HG03066 (cell line): Measurements from ENCODE around the gene MRPS11.
"Not testable (repeated sequence)": the region's sequence is repeated elsewhere in the genome, so short reads cannot be mapped to it uniquely, and the experiment has no call there.

Experiments used
- ATAC-seq: cut with Tn5 transposase; IDR thresholded peaks from one replicate; pipeline ENCODE4 v1.9.1; 2021; ENCODE audit warnings: low read depth; ENCODE audit not compliant: unreplicated experiment

Gene MRPS11

DNA sequence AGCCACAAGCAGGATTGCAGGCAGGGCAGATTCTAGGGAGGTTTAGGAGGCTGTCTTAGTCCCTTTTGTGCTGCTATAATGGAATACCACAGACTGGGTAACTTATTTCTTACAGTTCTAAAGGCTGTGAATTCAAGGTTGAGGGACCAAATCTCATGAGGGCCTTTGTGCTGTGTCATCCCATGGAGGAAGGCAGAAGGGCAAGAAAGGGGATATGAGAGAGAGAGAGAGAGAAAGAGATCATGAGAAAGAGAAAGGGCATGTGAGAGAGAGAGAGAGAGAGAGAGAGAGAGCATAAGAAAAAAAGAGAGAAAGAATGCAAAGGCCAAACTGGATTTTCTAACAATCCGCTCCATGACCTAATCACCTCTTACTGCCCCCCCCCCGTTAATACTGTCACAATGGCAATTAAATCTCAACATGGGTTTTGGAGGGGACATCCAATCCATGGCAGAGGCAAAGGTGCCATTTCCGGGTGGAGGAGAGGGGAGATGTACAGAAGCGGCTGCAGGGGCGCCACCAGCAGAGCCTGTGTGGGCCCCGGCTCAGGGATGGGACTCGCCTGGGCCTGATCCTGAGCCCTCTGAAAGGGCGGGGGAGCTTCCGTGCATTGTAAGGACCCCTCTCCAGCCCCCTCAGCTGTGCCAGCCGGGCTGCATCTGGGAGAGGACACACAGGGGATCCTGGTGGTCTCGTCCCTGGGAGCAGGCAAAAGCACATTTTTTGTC lies 20.5 kb downstream of the MRPS11 start:
- ATAC-seq: no peak

DNA sequence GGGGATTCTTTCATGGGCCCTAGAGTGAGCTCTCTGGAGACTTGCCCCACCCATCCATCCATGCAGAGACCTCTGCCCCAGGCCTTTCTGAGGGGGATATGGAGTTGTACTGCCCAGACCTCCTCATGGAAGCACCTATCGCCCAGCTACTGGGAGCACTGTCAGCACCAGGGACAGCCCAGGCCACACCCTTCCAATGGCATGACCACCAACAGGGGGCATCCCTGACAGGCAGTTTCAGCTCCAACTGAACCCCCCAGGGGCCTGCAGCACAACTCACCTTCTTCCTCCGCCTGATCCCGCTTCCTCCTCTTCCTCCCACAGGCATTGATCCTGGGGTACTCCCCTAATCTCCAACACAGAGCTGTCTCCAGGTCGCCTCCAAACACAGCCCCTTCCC lies 21.8 kb downstream of the MRPS11 start:
- no peak for ATAC-seq

DNA sequence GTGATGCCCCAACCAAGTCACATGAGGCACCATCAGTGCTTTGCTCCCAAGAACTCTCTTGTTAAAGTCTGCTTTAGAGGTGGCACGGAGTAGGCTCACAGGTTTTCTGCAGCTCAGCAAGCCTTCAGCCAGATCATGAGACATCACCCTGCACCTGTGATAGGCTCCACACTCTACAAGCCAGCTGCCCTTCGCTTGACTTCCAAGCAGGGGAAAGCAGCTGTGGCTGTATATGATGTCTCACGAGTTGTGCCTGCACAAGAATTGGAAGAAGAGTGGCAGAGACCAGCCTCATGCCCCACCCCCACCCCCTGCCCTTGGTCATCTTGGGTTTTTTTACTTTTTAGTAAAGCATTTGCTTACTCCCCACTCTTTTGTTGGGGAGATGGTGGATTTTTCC lies 22.5 kb downstream of the MRPS11 start:
- ATAC-seq: no peak

DNA sequence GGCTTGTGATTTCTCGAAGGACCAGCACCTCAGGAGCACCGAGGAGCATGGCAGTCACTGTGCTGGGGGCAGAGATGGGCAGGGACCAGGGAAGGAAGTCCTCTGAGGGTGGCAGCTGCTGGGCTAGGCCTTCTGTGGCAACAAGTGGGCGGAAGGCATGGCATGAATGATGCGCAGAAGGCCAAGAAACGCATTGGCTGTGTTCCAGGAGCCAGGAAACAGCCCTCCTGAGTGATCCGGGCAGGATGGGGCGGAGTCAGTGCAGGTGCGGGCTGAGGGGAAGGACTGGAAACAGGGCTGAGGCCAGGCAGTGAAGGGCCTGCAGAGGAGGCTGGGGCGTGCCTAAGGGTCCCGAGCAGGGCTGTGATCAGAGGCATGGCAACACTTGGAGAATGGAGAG lies 23.6 kb downstream of the MRPS11 start:
- no peak for ATAC-seq

DNA sequence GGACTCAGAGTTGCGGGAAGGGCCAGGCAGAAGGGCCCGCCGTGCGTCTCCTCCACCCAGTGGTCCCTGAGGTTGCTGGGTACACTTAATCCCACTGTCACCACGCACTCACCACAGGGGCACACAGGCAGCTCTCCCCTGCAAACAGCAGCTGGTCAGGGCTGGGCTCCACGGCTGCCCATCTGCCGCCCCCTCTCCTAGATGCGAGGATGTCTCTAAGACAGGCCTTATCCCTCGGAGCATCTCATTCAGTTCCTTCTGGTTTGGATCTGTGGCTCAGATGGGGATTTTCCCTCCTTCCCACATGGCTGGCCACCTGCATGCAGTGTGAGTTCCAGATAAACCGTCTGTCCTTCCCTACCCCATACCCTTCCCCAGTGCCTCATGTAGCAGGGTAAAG lies 26.3 kb downstream of the MRPS11 start:
- ATAC-seq: no peak

DNA sequence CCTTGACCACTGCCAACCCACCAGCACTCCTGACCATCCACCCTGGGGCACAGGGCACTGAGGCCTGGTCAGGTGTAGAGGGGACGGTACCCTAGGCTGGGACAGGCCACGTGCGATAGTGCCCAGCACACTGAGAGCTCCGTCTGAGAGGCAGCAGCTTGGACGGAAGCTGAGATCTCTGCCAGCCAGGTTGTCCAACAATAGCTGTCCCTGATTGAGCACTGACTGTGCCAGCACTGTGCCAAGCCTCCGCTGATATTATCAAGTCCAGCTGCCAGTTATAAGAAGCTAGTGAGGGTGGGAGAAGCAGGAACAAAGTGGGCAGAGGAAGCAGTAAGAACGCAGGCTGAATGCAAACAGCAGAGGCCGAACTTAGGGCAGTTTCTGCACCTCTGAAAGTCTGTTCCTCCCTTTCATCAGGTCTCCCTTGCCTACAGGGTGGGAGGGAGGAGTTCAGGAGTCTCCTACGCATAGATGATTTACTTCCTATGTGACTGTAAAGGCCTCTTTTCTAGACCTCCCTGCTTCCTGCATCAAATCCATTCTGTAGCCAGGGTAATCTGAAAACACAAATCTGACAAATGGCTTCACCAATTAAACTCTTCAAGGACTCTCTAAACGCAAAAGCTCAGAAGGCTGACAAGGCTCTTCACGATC lies 29.7 kb downstream of the MRPS11 start:
- ATAC-seq: no peak

DNA sequence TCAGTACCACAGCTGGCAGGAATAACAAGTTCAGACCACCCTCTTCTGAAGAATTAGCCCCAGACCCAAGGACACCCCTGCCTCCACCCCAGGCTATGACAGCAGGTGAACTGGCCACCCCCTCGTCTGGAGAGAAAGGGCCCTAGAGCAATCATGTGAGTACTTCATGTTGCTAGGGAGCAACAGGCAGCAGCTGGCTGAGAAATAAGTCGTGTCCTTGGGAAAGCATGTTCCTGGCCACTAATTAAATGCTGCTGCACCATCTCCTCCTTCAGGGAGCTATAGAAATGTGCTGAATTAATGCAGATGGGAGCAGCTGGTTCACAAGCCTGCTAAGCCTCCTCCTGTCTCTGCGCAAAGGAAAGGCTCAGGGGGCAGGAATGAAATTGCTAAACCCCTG lies 31.5 kb downstream of the MRPS11 start:
- ATAC-seq: no peak

DNA sequence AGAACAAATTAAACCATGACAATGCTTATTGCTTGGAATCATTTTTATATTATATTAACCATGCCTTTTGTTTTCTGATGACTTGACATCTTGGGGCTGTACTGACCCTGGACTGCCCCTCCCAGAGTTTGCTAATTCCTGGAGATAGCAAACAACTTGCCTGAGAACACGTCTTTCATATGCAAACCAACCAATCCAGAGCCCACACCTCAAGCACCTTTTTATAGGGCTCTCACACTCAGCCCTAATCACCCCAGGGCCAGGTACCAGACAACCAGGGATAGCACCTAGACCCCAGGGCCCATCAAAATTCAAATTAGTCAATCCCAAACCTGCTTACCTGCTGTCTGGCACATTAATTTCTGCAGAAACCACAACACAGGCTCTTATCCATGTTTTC lies 36.9 kb downstream of the MRPS11 start:
- ATAC-seq: no peak

DNA sequence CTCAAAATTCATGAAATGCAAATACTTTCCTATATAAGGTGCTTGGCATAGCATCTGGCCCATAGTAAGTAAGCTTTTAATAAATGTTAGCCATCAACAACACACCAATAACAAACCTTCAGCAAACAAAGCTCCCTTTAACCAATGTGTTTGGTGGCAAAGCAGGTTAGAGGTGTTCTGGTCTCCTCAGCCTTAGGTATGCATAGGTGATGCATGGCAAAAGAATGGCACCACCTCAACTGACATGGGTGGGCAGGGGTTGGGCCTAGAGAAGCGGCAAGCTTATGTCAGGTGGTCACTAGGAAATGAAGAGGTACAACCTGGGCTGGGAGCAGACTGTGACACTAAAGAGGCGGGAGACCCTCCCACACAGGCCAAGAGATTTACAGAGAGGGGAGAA lies 38.2 kb downstream of the MRPS11 start:
- no peak for ATAC-seq

DNA sequence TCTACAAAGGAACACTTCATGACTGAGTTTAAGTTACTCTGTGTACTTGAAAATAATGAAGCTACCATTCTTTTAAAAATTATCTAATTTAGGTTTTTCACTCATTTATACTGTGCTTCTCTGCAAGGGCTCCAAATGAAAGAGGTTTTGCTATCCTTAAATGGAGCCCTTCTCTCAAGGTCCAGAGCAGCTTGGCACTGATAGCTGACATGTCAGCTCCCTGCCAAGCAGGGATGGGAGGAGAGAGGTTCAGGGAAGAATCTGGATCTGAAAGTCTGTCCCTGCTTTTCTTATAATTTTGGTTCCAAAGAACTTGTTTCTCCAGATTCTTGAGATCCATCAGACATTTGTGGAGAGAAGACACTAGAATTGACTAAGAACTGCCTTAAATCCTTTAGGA lies 39.1 kb downstream of the MRPS11 start:
- no peak for ATAC-seq

DNA sequence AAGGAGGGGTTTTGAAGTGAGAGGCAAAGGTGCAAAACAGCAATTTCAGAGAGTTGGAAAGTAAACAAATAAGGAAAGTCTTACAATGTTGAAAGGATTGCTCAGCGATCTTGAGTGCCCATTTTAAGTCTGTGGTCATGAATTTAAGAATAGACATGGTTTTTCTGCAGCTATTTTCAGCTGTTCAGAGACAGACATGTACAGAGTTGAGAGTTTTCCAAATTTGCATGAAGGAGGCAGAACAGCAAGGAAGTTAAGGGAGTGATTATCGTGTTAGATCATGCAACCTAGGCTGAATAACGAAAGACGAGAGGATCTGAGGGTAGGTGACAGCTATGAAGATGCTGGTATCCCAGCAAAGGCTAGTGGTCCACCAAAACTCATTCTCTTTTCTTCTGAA lies 41.8 kb downstream of the MRPS11 start:
- no peak for ATAC-seq

DNA sequence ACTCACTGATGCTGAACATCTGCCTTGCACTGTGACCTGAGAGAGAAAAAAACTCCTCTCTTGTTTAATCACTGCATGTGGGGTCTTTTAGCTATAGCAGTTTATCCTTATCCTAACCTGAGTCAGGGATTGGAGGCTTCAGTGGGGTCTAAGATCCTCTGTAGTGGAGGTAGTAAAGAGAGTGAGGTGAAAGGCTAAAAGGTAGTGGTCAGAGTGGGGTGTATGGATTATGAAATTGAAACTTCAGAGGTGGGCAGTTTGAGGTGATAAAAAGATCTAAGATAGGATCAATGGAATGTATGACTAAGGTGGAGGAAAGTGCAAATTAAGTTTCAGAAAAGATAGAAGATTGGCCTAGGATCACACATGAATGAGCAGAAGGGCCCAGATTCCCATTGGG lies 42.5 kb downstream of the MRPS11 start:
- no peak for ATAC-seq

DNA sequence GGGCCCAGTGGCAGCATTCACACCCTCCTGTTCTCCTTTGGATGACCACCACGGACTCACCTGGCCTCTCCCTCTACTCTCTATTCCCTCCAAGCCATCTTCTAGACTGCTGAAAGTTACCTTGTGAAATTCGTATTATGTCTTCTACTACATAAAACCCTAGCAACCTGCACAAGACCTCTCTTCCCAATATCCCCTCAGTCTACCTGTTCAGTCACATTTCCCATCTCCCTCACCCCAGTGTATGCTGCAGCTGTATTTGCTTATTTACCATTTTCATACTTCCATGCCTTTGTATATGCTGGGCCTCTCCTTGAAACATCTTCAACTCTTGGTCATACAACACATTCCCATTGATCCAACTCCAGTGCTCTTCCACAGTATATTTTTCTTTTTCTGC lies 43.7 kb downstream of the MRPS11 start:
- no peak for ATAC-seq

DNA sequence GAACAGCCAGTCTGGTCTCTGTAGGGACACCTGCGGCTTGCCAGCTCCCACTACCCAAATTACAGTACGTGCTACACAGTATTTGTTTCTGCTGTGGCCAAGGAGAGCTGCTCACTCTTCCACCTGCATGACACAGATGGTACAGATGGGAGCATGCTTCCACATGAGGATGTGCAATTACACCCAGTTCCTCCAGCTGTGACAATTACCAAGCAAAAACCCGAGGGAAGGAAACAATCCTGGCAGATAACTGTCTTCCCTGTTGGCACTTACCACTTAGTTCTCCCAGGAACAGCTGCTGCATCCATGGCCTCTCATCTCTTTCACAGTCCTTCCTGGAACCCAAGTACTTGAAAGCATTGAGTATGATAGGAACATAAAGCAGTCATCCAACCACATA lies 44.6 kb downstream of the MRPS11 start:
- no peak for ATAC-seq

DNA sequence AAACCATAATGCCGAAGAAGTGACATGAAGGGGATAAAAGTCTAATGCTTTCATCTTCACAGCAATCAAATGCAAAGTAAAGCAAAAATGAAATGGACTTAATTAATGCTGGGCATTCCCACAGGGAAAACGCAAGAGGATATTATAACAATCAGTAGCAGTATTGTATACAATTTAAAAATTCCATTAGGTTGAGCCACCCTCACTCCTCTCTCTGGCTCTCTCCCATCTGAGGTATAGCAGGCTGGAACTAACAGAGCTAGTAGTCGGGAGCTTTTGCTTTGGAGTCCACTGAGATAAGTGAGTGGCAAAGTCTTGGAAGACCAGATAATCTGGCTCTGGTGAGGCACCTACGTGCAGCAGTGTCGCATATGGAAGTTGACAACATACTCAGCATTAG lies 45.1 kb downstream of the MRPS11 start:
- ATAC-seq: no peak

DNA sequence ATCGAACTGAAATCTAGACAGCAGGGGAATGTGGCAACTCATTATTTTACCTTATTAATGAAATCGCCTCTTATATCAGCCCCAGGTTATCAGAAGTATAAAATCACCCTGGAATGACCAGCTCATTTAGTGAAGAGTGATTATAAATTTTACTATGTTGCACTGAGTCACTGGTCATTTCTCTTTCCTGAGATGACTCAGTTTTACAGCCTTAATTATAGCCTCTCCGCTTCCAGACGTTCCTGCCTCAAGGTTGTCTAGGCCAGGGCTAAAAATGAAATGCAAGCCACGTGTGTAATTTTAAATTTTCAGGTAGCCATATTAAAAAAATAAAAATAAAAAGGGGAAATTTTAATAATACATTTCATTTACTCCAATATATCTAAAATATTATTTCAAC lies 45.7 kb downstream of the MRPS11 start:
- ATAC-seq: no peak

DNA sequence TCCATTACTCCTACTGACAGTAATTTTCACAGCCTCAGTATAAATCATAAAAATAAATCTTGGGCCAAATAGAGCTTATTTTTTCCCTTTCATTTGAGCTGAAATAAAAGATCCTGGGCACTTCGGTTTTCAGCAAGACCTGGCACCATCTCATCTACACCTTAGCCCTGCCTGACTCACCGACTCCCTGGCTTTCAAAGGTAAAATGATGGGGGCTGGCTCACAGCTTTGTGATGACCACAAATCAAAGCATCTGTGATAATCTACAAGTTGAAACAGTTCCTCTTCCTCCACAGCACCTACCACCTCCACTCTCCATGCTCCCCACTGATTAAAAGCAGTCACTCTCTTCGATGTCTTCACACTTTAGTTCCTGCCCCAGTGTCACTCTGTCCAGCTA lies 51.4 kb downstream of the MRPS11 start:
- ATAC-seq: no peak

DNA sequence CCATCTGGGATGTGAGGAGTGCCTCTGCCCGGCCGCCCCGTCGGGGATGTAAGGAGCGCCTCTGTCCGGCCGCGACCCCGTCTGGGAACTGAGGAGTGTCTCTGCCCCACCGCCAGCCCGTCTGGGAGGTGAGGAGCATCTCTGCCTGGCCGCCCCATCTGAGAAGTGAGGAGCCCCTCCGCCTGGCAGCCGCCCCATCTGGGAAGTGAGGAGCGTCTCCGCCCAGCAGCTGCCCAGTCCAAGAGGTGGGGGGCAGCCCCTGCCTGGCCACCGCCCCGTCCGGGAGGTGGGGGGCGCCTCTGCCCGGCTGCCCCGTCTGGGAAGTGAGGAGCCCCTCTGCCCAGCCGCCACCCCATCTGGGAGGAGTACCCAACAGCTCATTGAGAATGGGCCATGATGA lies 56.6 kb downstream of the MRPS11 start:
- ATAC-seq: not testable (repeated sequence)

DNA sequence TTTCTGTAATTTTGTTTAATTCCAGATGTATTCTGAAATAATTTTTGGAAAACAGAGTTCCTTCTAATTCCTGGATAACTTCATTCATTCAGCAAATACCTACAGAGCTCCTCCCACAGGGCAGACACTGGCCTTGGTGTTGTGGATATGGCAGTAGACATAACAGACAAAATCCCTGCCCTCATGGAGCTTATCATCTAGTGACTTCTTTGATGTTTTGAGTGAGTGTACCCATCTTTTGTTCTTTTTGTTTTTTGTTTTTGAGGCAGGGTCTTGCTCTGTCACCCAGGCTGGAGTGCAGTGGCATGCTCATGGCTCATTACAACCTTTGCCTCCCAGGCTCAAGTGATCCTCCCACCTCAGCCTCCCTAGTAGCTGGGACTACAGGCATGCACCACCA lies 57.9 kb downstream of the MRPS11 start:
- ATAC-seq: no peak

DNA sequence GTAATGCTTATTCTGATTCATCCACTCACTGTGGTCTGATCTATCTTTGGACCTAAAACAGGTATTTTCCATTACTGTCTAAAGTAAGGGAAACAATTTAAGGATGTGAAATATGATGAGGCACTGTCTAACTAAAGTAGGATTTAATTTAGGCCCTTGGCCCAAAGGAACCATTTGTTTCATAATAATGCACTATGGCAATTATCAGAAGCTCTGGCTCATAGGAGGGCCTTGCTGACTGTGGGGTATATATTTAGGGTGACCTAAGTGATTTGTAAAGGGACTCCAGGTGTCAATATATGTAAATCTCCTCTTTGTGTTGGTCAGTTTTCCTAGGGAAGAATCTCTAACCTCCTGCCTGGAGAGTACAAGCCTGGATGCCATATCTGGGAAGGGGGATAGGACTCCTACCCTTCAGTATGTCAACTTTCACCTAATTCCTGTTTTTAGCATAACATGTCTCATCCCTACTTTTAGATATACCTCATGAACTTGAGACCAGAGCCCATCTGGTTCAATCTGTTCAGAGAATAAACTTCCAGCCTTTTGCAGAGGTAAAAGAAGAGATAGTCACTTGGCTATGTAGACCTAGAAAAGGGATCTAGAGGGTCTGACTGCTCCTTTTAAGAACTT lies 58.9 kb downstream of the MRPS11 start:
- no peak for ATAC-seq

DNA sequence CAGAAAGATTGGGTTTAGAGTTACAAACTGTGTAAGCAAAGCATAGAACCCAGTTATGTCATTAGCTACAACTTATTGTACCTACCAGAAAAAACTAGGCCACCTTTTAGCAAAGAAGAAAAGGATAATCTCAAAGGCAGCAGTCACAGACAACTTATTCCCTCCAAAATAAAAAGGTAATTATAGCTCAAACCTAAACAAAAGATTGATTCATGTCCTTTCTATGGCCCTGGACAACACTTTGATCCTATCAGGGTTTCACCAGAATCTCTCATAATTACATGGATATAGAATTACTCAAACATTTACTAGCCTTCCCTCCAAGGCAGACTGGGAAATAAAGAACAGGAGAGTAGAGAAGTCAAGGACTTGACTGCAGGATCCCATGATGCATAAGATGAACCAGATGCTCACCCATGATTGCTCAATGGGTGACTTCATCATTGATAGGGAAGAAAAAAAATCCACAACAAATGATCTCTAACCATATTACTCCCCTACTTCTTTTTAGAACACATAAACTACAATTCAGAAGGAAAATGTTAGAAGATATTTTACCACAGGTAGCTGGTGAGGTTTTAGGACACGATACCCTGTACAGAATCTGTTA lies 61.6 kb downstream of the MRPS11 start:
- ATAC-seq: no peak
